HG02981 (cell line): ENCODE results near the gene ATG2B.
A peak's percentile ranks its signal among the peaks of the same experiment; 100 is the strongest.

Experiments used
- ATAC-seq: cut with Tn5 transposase; IDR thresholded peaks from one replicate; pipeline ENCODE4 v1.9.1; 2021; ENCODE audit warnings: mild to moderate bottlenecking, moderate library complexity; ENCODE audit not compliant: unreplicated experiment

Gene ATG2B

GRCh38 chr14:96362965-96363750 lies at the start of gene ATG2B, which contains the start of gene GSKIP:
Gene ATG2B (minus strand): TSS chr14:96363341. CDS start chr14:96362976, 365 bp downstream.
Gene GSKIP (plus strand): TSS chr14:96363526. CDS start chr14:96382248, 18,722 bp downstream.
- ATAC-seq = peak; percentile 73

- ATAC-seq = no peak
Observed at GRCh38 chr14:96410119-96410518, 47.0 kb upstream of the ATG2B start.

GRCh38 chr14:96409701-96410100 lies 46.6 kb upstream of the ATG2B start:
- no peak for ATAC-seq

GRCh38 chr14:96408608-96409007 lies 45.5 kb upstream of the ATG2B start:
- ATAC-seq = no peak

- no peak for ATAC-seq
Observed at GRCh38 chr14:96407935-96408570, 44.9 kb upstream of the ATG2B start.

- ATAC-seq = no peak
Observed at GRCh38 chr14:96405677-96406076, 42.5 kb upstream of the ATG2B start.

GRCh38 chr14:96403409-96403808 lies 40.3 kb upstream of the ATG2B start:
- no peak for ATAC-seq

GRCh38 chr14:96400495-96400894 lies 37.4 kb upstream of the ATG2B start:
- ATAC-seq = no peak

GRCh38 chr14:96399405-96399804 lies 36.3 kb upstream of the ATG2B start:
- no peak for ATAC-seq

GRCh38 chr14:96398921-96399320 lies 35.8 kb upstream of the ATG2B start:
- no peak for ATAC-seq

- no peak for ATAC-seq
Observed at GRCh38 chr14:96398432-96398831, 35.3 kb upstream of the ATG2B start.

GRCh38 chr14:96394047-96394815 lies 31.1 kb upstream of the ATG2B start:
- ATAC-seq = no peak

- ATAC-seq = no peak
Observed at GRCh38 chr14:96393071-96393691, 30.0 kb upstream of the ATG2B start.

- ATAC-seq = peak; percentile 87
Observed at GRCh38 chr14:96391293-96392118, 28.4 kb upstream of the ATG2B start.

- no peak for ATAC-seq
Observed at GRCh38 chr14:96390965-96391292, 27.8 kb upstream of the ATG2B start.

- ATAC-seq = no peak
Observed at GRCh38 chr14:96385385-96385784, 22.2 kb upstream of the ATG2B start.

- no peak for ATAC-seq
Observed at GRCh38 chr14:96384740-96385139, 21.6 kb upstream of the ATG2B start.

- ATAC-seq = no peak
Observed at GRCh38 chr14:96384053-96384452, 20.9 kb upstream of the ATG2B start.

- no peak for ATAC-seq
Observed at GRCh38 chr14:96383445-96383844, 20.3 kb upstream of the ATG2B start.

- ATAC-seq = peak; percentile 91
Observed at GRCh38 chr14:96380735-96381134, 17.6 kb upstream of the ATG2B start.
